Neural crest cell (in vitro differentiated cells): Measurements from ENCODE around the gene ITPR1. TPM values are rescaled to one million over a fixed set of nuclear protein-coding genes. Genes with fewer than 3 reads are reported as not detected.

Source experiments
- DNase-seq: peaks from one replicate; pipeline ENCODE4 v3.0.0; 2021; ENCODE audit warnings: low read depth, mixed read lengths, low spot score
- H3K27ac Mint-ChIP-seq: one replicate; pipeline ENCODE4 v1.8.0; 2021; ENCODE audit warnings: mild to moderate bottlenecking, mixed read lengths; ENCODE audit not compliant: unreplicated experiment
- H3K27me3 Mint-ChIP-seq: 2 replicates; pipeline ENCODE4 v1.8.0; 2021; ENCODE audit warnings: low read depth, mild to moderate bottlenecking, mixed read lengths
- H3K36me3 Mint-ChIP-seq: 2 replicates; pipeline ENCODE4 v1.8.0; 2021; ENCODE audit warnings: low read depth, mild to moderate bottlenecking, mixed read lengths
- H3K4me1 Mint-ChIP-seq: 2 replicates; pipeline ENCODE4 v1.8.0; 2021; ENCODE audit warnings: mixed read lengths
- H3K4me3 Mint-ChIP-seq: one replicate; pipeline ENCODE4 v1.8.0; 2021; ENCODE audit warnings: mild to moderate bottlenecking, mixed read lengths
- H3K9me3 Mint-ChIP-seq: 2 replicates; pipeline ENCODE4 v1.8.0; 2021; ENCODE audit warnings: mixed read lengths
- total RNA-seq: library from RNA; stranded (reverse); gene quantifications from 2 replicates; pipeline ENCODE4 v1.2.1, GENCODE V29; 2021
- TF ChIP-seq, protein P1 (sequence below): fragments of 200-600 bp; sonication (generic); conservative IDR thresholded peaks from 2 replicates; pipeline ENCODE4 v1.5.0; 2021; ENCODE audit warnings: antibody characterized with exemption, mild to moderate bottlenecking

The ITPR1 gene
- total RNA-seq, 1 donor from 2014 or later: 4.8 TPM

DNA sequence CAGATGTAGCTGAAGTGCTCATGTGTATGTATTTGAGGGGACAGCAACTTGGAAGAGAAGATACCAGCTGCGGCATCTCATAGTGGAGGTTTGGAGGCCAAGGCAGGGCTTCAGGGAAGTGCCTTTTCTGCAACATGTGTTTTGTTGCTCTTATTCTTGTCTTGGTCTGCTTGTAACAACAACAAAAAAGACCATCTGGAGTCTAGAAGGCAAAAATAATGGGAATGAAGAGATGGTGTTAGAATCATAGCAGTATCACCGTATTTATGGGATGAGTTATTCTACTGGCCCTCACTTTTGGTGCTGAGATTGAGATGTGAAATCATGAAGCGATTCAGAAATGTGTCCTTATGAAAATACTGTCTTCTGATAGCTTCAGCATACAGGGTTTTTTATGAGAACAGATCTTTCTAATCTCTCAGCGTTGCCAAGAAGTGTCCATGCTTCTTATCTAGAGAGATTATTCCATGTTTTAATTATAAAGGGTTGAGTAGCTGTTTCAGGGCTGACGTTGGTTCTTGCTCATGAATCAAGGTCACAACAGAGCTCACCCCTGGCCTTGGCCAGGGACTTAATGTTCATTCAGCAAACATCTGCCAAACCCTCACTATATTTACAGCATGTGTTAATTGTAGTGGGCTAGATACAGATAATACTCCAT is 58.0 kb downstream of the ITPR1 start:
- Mint-ChIP-seq H3K9me3 (peaks cover 3% of the 10 kb centered on the region), H3K27me3 (no peaks in the 10 kb centered on the region), H3K4me3 (no peak overlapping the region), H3K27ac (no peak overlapping the region), H3K4me1 (no peaks in the 10 kb centered on the region), H3K36me3 (no peaks in the 10 kb centered on the region)
- no peak for DNase-seq
- TF ChIP-seq, protein P1, sequence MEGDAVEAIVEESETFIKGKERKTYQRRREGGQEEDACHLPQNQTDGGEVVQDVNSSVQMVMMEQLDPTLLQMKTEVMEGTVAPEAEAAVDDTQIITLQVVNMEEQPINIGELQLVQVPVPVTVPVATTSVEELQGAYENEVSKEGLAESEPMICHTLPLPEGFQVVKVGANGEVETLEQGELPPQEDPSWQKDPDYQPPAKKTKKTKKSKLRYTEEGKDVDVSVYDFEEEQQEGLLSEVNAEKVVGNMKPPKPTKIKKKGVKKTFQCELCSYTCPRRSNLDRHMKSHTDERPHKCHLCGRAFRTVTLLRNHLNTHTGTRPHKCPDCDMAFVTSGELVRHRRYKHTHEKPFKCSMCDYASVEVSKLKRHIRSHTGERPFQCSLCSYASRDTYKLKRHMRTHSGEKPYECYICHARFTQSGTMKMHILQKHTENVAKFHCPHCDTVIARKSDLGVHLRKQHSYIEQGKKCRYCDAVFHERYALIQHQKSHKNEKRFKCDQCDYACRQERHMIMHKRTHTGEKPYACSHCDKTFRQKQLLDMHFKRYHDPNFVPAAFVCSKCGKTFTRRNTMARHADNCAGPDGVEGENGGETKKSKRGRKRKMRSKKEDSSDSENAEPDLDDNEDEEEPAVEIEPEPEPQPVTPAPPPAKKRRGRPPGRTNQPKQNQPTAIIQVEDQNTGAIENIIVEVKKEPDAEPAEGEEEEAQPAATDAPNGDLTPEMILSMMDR: no peak

DNA sequence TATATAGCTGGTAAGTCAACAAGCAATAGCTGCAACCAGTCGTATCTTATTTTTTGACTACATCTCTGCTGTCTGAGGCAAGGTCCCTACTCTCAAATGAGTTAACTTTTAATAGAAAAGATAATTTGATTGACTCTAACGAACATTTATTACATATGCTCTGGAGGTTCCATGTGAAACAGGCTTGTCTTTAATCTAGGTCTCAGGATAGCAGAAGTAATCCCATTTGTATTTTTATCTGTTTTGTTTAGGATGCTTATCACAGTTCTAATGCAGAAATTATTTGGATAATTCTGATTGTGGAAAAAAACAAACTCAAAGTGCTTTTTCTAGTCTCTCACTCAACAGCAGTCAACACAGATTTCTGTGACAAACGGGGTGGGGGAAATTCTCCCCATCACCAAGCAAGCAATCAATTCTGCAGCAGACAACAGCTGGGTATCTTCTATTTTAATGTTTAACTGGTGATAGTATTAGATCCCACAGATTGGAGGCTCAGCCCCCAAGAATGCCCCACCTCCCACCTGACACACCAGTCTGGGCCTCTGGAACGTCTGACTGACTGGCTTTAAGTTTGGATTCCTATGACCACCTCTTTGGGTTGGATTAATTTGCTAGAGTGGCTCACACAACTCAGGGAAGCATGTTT is 58.8 kb downstream of the ITPR1 start:
- Mint-ChIP-seq H3K4me1 (no peaks in the 10 kb centered on the region), H3K27me3 (no peaks in the 10 kb centered on the region), H3K4me3 (no peak overlapping the region), H3K36me3 (peaks cover under 1% of the 10 kb centered on the region), H3K9me3 (peaks cover 5% of the 10 kb centered on the region), H3K27ac (no peak overlapping the region)
- DNase-seq: no peak
- TF ChIP-seq, protein P1: no peak

DNA sequence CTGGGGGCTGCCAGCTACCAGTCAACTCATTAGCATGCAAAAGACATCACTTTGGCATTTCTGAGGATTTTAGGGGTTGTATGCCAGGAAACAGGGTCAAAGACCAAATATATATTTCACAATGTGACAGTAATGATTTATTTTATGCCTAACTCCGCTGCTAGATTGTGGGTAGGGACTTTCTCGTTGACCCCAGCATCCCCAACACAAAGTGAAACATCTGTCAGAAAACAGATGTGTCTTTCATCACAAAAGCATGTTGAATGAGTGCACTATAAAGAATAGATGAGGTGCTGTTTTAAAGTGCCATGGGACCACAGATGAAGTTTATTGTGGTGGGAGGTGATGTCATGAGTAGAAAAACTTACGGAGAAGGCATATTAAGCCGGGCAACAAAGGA is 59.7 kb downstream of the ITPR1 start:
- H3K4me1 Mint-ChIP-seq: no peaks in the 10 kb centered on the region
- H3K27me3 Mint-ChIP-seq: no peaks in the 10 kb centered on the region
- peaks cover 2% of the 10 kb centered on the region for H3K36me3 Mint-ChIP-seq
- no peak overlapping the region for H3K4me3 Mint-ChIP-seq
- no peak for DNase-seq
- H3K27ac Mint-ChIP-seq: no peak overlapping the region
- TF ChIP-seq, protein P1: no peak
- H3K9me3 Mint-ChIP-seq: peaks cover 7% of the 10 kb centered on the region

DNA sequence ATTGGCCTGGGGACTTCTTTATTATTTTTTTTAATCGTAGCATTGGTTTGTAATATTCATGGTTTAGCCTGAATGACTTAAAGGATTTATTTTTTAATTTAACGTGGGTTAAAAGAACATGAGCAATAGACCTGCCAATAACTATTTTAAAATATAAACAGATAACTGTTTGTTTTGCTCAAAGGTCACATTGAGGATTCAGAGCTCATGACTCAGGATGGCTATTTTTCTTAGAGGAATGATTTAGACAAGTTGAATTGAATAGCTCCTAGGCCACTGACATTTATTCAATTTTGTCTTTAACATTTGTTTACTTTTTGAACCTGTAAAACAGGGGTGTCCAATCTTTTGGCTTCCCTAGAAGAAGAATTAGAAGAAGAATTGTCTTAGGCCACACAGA is 68.5 kb downstream of the ITPR1 start:
- H3K27ac Mint-ChIP-seq: no peak overlapping the region
- TF ChIP-seq, protein P1: no peak
- DNase-seq: no peak
- H3K36me3 Mint-ChIP-seq: peaks cover 2% of the 10 kb centered on the region
- no peaks in the 10 kb centered on the region for H3K27me3 Mint-ChIP-seq
- no peaks in the 10 kb centered on the region for H3K4me1 Mint-ChIP-seq
- peaks cover 4% of the 10 kb centered on the region for H3K9me3 Mint-ChIP-seq
- H3K4me3 Mint-ChIP-seq: no peak overlapping the region

DNA sequence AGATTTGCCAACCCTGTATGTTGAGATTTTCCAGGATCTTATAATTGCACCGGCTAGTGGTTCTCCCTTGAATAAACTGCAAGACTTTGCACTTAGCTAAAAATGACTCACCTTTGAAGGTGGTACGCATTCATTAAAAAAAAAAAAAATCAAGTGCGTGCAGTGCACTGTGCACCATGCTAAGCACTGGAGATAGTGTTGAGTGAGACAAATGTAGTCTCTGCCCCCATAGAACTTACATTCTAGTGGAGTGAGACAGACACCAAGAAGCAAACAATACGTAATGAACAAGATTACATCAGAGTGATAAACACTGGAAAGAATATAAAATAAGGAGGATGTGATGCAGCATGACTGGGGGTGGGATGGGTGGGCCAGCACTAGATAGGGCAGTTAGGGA is 69.4 kb downstream of the ITPR1 start:
- Mint-ChIP-seq H3K4me3 (no peak overlapping the region), H3K4me1 (no peaks in the 10 kb centered on the region), H3K9me3 (no peaks in the 10 kb centered on the region), H3K27me3 (no peaks in the 10 kb centered on the region), H3K27ac (no peak overlapping the region), H3K36me3 (no peaks in the 10 kb centered on the region)
- TF ChIP-seq, protein P1: no peak
- DNase-seq: no peak
